Lower leg skin (tissue), 3 donors: ENCODE measurements around the gene DAP.

ENCODE experiments used
- POLR2A ChIP-seq, 2 donors: fragments of 450-650 bp; IDR thresholded peaks; one replicate each; pipeline ENCODE4 v1.6.1; 2016 to 2017; ENCODE audit warnings: antibody characterized with exemption in 2 of 2, mild to moderate bottlenecking in 1 of 2, moderate library complexity in 1 of 2
- TF ChIP-seq, protein P1 (sequence below), 3 donors: fragments of 450-650 bp; IDR thresholded peaks; one replicate each; pipeline ENCODE4 v1.5.1; 2016; ENCODE audit warnings: antibody characterized with exemption in 3 of 3, mild to moderate bottlenecking in 3 of 3, moderate library complexity in 2 of 3

DNA sequence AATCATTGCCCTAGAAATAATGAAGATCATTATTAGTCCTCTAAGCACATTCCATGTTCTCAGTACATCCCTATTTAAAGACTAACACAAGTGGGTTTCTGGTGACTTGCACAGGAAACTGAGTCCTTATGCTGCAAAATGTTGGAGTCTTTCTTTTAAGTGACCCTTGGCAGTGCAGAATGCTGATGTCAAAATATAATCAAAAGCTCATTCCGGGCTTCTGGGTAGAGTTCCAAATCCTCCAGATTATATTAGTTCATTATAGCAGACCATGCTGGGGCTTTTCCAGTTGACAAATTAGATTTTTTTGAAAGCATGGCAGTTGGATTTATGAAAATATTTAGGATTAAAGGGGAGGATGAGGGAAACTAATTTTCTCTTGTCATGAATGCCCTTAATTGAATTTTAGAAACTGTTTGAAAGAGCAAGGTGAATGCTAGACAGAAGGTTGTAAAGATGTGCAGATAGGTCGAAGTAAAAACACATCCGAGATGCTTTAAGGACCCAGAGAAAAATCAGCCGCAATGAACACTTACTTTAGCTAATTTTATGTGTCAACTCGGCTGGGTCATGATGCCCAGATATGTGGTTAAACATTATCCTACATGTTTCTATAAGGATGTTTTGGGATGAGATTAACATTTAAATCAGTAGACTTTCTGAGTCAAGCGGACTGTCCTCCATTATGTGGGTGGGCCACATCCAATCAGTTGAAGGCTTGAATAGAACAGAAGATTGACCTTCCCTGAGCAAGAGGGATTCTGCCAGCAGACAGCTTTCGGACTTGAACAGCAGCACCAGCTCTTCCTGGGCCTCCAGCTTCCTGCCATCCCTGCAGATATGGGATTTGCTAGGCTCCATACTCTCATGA lies 88.7 kb downstream of the DAP start:
- TF ChIP-seq, protein P1, sequence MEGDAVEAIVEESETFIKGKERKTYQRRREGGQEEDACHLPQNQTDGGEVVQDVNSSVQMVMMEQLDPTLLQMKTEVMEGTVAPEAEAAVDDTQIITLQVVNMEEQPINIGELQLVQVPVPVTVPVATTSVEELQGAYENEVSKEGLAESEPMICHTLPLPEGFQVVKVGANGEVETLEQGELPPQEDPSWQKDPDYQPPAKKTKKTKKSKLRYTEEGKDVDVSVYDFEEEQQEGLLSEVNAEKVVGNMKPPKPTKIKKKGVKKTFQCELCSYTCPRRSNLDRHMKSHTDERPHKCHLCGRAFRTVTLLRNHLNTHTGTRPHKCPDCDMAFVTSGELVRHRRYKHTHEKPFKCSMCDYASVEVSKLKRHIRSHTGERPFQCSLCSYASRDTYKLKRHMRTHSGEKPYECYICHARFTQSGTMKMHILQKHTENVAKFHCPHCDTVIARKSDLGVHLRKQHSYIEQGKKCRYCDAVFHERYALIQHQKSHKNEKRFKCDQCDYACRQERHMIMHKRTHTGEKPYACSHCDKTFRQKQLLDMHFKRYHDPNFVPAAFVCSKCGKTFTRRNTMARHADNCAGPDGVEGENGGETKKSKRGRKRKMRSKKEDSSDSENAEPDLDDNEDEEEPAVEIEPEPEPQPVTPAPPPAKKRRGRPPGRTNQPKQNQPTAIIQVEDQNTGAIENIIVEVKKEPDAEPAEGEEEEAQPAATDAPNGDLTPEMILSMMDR (IDR thresholded peaks at IDR 0.05), result no peak
- TF ChIP-seq POLR2A (IDR thresholded peaks at IDR 0.05), result no peak
